ENCODE measurements around the gene CRABP2.

DNA sequence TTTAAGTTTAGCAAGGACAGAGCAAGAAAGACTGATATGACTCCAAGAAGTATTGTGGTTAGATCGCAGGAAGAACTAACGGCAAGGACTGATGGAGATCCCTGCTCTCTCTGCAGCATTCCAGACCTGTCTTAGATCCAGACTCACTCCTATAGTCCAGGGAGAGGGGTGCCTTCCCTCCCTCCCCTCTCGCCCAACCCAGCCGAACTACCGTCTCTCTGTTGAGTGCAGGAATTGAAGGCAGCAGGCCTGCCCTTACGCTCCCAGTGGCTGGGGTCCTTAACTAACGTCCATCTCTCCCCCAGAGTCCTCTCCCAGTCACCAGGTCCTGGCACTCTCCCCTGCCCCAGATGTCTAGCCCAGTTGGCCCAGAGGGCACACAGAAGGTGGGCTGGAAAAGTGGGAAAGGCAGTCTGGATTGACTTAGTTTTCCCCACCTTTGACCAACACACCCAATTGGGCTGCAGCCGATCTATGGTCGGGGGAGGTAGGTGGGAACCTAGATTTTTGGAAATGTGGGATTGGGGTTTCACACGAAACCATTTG lies 1.1 kb downstream of the CRABP2 start:
- TF ChIP-seq, protein P1, sequence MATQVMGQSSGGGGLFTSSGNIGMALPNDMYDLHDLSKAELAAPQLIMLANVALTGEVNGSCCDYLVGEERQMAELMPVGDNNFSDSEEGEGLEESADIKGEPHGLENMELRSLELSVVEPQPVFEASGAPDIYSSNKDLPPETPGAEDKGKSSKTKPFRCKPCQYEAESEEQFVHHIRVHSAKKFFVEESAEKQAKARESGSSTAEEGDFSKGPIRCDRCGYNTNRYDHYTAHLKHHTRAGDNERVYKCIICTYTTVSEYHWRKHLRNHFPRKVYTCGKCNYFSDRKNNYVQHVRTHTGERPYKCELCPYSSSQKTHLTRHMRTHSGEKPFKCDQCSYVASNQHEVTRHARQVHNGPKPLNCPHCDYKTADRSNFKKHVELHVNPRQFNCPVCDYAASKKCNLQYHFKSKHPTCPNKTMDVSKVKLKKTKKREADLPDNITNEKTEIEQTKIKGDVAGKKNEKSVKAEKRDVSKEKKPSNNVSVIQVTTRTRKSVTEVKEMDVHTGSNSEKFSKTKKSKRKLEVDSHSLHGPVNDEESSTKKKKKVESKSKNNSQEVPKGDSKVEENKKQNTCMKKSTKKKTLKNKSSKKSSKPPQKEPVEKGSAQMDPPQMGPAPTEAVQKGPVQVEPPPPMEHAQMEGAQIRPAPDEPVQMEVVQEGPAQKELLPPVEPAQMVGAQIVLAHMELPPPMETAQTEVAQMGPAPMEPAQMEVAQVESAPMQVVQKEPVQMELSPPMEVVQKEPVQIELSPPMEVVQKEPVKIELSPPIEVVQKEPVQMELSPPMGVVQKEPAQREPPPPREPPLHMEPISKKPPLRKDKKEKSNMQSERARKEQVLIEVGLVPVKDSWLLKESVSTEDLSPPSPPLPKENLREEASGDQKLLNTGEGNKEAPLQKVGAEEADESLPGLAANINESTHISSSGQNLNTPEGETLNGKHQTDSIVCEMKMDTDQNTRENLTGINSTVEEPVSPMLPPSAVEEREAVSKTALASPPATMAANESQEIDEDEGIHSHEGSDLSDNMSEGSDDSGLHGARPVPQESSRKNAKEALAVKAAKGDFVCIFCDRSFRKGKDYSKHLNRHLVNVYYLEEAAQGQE (IDR thresholded peaks at IDR 0.05; ENCODE audit: low read depth) = no peak
- TF ChIP-seq, protein P2, sequence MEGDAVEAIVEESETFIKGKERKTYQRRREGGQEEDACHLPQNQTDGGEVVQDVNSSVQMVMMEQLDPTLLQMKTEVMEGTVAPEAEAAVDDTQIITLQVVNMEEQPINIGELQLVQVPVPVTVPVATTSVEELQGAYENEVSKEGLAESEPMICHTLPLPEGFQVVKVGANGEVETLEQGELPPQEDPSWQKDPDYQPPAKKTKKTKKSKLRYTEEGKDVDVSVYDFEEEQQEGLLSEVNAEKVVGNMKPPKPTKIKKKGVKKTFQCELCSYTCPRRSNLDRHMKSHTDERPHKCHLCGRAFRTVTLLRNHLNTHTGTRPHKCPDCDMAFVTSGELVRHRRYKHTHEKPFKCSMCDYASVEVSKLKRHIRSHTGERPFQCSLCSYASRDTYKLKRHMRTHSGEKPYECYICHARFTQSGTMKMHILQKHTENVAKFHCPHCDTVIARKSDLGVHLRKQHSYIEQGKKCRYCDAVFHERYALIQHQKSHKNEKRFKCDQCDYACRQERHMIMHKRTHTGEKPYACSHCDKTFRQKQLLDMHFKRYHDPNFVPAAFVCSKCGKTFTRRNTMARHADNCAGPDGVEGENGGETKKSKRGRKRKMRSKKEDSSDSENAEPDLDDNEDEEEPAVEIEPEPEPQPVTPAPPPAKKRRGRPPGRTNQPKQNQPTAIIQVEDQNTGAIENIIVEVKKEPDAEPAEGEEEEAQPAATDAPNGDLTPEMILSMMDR (IDR thresholded peaks at IDR 0.05 in 2 of 3, conservative IDR thresholded peaks at IDR 0.05 in 1 of 3; ENCODE audit: borderline replicate concordance in 1 of 3, insufficient read depth in 1 of 3, low read depth in 2 of 3, low read length in 2 of 3) = no peak
- TF ChIP-seq EZH2phosphoT487 (IDR thresholded peaks at IDR 0.05; ENCODE audit: borderline replicate concordance) (no peak), EGR1 (IDR thresholded peaks at IDR 0.05; ENCODE audit: low read depth) (no peak), POLR2AphosphoS5 (IDR thresholded peaks at IDR 0.05; ENCODE audit: low read depth, low read length) (no peak), POLR2A (IDR thresholded peaks at IDR 0.05; ENCODE audit: borderline replicate concordance, extremely low read depth, insufficient read depth, insufficient read length) (no peak), RAD21 (IDR thresholded peaks at IDR 0.05; ENCODE audit: low read depth) (no peak)

Measured in HCT116 (cell line).